Prostate gland (tissue), 2 donors: ENCODE results near the gene PRPSAP2. TPM values are rescaled to one million over a fixed set of nuclear protein-coding genes. Genes with fewer than 3 reads are reported as not detected.

Experiments used
- DNase-seq: peaks from one replicate; pipeline ENCODE4 v3.0.0-alpha.2; 2019; ENCODE audit warnings: low spot score
- H3K27ac ChIP-seq, 2 donors: fragments of 200-600 bp; sonication (generic); 2 replicates each; pipeline ENCODE4 v1.5.1; 2017 to 2019
- H3K27me3 ChIP-seq: fragments of 200-600 bp; sonication (generic); replicated peaks from 2 replicates; pipeline ENCODE4 v1.5.1; 2019; ENCODE audit not compliant: insufficient read depth
- H3K36me3 ChIP-seq, 2 donors: fragments of 200-600 bp; sonication (generic); 1 replicate in 1 of 2; 2 replicates in 1 of 2; pipeline versions ENCODE4 v1.5.1 to v1.8.1; 2017 to 2019
- H3K4me1 ChIP-seq: fragments of 200-600 bp; sonication (generic); replicated peaks from 2 replicates; pipeline ENCODE4 v1.5.1; 2019
- H3K4me3 ChIP-seq, 2 donors: fragments of 200-600 bp; sonication (generic); 2 replicates each; pipeline ENCODE4 v1.5.1; 2017 to 2019
- H3K9me3 ChIP-seq: fragments of 200-600 bp; sonication (generic); 2 replicates; pipeline ENCODE4 v1.5.1; 2017
- CTCF ChIP-seq, 4 experiments: fragments of 200-600 bp in 2 of 4; fragments of 450-650 bp in 2 of 4; sonication (generic) in 2 of 4; IDR thresholded peaks; 1 replicate in 3 of 4; 2 replicates in 1 of 4; pipeline ENCODE4 v1.5.1; 2016 to 2019; ENCODE audit warnings: antibody characterized with exemption in 4 of 4, mild to moderate bottlenecking in 2 of 4, moderate library complexity in 2 of 4
- POLR2A ChIP-seq: fragments of 450-650 bp; IDR thresholded peaks from one replicate; pipeline ENCODE4 v1.6.1; 2016; ENCODE audit warnings: antibody characterized with exemption, mild to moderate bottlenecking
- POLR2AphosphoS5 ChIP-seq: sonication (generic); formaldehyde crosslinking; IDR thresholded peaks from one replicate; pipeline ENCODE4 v1.6.1; 2017; ENCODE audit warnings: antibody characterized with exemption
- WGBS: methylation state at CpG from one replicate; pipeline ENCODE4 v1.1.5; 2018; 5-methylcytosine and 5-hydroxymethylcytosine counted together
- intact Hi-C: fragments of 100-400 bp; cut with DNase I; formaldehyde crosslinking; loops from one replicate; pipeline ENCODE4 v1.14.2; 2022
- total RNA-seq, 2 donors: library from RNA; depleted of rRNA; stranded (reverse); fragments of >200 nt; gene quantifications; one replicate each; pipeline ENCODE4 v1.1.0, GENCODE V29; 2016

The PRPSAP2 gene
- total RNA-seq, 2 donors from 2014 or later: 30.6 to 35.0 TPM

GRCh38 chr17:18910326-18910725, 52.4 kb downstream of the PRPSAP2 start:
- Histone ChIP-seq H3K9me3 (no peaks in the 10 kb centered on the region), H3K4me1 (no peaks in the 10 kb centered on the region), H3K27ac (no peak overlapping the region), H3K27me3 (no peaks in the 10 kb centered on the region), H3K4me3 (no peak overlapping the region), H3K36me3 (no peaks in the 10 kb centered on the region)
- 90% methylated on average over 5 of the region's 5 CpGs for WGBS
- no peak for DNase-seq
- intact Hi-C loops: no loop called here
- TF ChIP-seq POLR2AphosphoS5 (no peak), POLR2A (no peak), CTCF (IDR thresholded peaks at IDR 0.05) (no peak)

GRCh38 chr17:18910881-18911280, 53.0 kb downstream of the PRPSAP2 start:
- no peak overlapping the region for H3K27ac ChIP-seq
- no peaks in the 10 kb centered on the region for H3K4me1 ChIP-seq
- H3K9me3 ChIP-seq: no peaks in the 10 kb centered on the region
- no peaks in the 10 kb centered on the region for H3K27me3 ChIP-seq
- DNase-seq: no peak
- 98% methylated on average over 6 of the region's 6 CpGs for WGBS
- TF ChIP-seq POLR2AphosphoS5 (no peak), CTCF (IDR thresholded peaks at IDR 0.05) (no peak), POLR2A (no peak)
- intact Hi-C loops: no loop called here
- H3K36me3 ChIP-seq: no peaks in the 10 kb centered on the region
- H3K4me3 ChIP-seq: no peak overlapping the region

- intact Hi-C loops: no loop called here
- Histone ChIP-seq H3K27ac (no peak overlapping the region), H3K27me3 (no peaks in the 10 kb centered on the region), H3K4me1 (no peaks in the 10 kb centered on the region), H3K4me3 (no peak overlapping the region), H3K9me3 (no peaks in the 10 kb centered on the region), H3K36me3 (no peaks in the 10 kb centered on the region)
- TF ChIP-seq CTCF (IDR thresholded peaks at IDR 0.05): no peak
- no peak for TF ChIP-seq POLR2AphosphoS5
- no peak for TF ChIP-seq POLR2A
- no peak for DNase-seq
- WGBS: 76% methylated on average over 5 of the region's 5 CpGs
Measured at GRCh38 chr17:18916816-18917500, 59.0 kb downstream of the PRPSAP2 start.

- no peak for DNase-seq
- Histone ChIP-seq H3K4me3 (no peak overlapping the region), H3K27ac (no peak overlapping the region), H3K9me3 (no peaks in the 10 kb centered on the region), H3K36me3 (no peaks in the 10 kb centered on the region), H3K27me3 (no peaks in the 10 kb centered on the region), H3K4me1 (no peaks in the 10 kb centered on the region)
- TF ChIP-seq CTCF (IDR thresholded peaks at IDR 0.05): no peak
- TF ChIP-seq POLR2AphosphoS5: no peak
- no peak for TF ChIP-seq POLR2A
- WGBS: 95% methylated on average over 11 of the region's 11 CpGs
- intact Hi-C loops: no loop called here
Measured at GRCh38 chr17:18917506-18918032, 59.6 kb downstream of the PRPSAP2 start.

- whole genome bisulfite sequencing: 76% methylated on average over 6 of the region's 6 CpGs
- TF ChIP-seq CTCF (IDR thresholded peaks at IDR 0.05) (no peak), POLR2A (no peak), POLR2AphosphoS5 (no peak)
- Histone ChIP-seq H3K27me3 (no peaks in the 10 kb centered on the region), H3K36me3 (no peaks in the 10 kb centered on the region), H3K4me1 (no peaks in the 10 kb centered on the region), H3K4me3 (no peak overlapping the region), H3K9me3 (no peaks in the 10 kb centered on the region), H3K27ac (no peak overlapping the region)
- DNase-seq: no peak
- intact Hi-C loops: no loop called here
Measured at GRCh38 chr17:18919963-18920362, 62.0 kb downstream of the PRPSAP2 start.
